ENCODE data around the gene ADSL.

DNA sequence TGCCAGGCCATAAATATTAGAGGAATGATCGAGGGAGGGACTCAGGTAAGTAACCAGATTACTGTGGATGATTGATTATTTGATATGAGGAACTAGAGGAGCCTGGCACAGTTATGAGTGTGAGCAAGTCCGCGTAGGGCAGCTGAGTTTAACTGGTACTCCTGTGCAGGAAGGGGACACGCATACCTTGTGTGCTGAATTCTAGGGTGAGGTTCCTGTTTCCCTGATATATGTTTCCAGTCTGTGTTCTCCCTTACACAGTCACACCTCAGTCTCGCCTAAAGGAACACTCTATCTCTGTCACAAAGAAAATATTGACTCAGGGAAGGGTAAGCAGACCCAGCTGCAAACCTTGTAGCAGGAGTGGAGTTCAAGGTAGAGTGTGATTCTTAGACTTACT, 41.4 kb downstream of the ADSL start:
- TF ChIP-seq, protein P1, sequence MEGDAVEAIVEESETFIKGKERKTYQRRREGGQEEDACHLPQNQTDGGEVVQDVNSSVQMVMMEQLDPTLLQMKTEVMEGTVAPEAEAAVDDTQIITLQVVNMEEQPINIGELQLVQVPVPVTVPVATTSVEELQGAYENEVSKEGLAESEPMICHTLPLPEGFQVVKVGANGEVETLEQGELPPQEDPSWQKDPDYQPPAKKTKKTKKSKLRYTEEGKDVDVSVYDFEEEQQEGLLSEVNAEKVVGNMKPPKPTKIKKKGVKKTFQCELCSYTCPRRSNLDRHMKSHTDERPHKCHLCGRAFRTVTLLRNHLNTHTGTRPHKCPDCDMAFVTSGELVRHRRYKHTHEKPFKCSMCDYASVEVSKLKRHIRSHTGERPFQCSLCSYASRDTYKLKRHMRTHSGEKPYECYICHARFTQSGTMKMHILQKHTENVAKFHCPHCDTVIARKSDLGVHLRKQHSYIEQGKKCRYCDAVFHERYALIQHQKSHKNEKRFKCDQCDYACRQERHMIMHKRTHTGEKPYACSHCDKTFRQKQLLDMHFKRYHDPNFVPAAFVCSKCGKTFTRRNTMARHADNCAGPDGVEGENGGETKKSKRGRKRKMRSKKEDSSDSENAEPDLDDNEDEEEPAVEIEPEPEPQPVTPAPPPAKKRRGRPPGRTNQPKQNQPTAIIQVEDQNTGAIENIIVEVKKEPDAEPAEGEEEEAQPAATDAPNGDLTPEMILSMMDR (IDR thresholded peaks at IDR 0.05), result no peak
- TF ChIP-seq POLR2A (IDR thresholded peaks at IDR 0.05), result no peak
